Suprapubic skin (tissue), 4 donors: ENCODE data around the gene KCNA5.

Experiments used
- EP300 ChIP-seq: sonication (generic); formaldehyde crosslinking; IDR thresholded peaks from one replicate; pipeline ENCODE4 v1.6.1; 2017; ENCODE audit warnings: antibody characterized with exemption
- POLR2A ChIP-seq, 2 donors: fragments of 450-650 bp; IDR thresholded peaks; one replicate each; pipeline ENCODE4 v1.6.1; 2017; ENCODE audit warnings: antibody characterized with exemption in 2 of 2, mild to moderate bottlenecking in 2 of 2, moderate library complexity in 2 of 2
- POLR2AphosphoS5 ChIP-seq, 3 donors: sonication (generic); formaldehyde crosslinking; IDR thresholded peaks; one replicate each; pipeline ENCODE4 v1.6.1; 2017; ENCODE audit warnings: antibody characterized with exemption in 3 of 3
- TF ChIP-seq, protein P1 (sequence below), 2 donors: fragments of 200-600 bp in 1 of 2; fragments of 450-650 bp in 1 of 2; sonication (generic) in 1 of 2; IDR thresholded peaks; one replicate each; pipeline ENCODE4 v1.5.1; 2016 to 2019; ENCODE audit warnings: antibody characterized with exemption in 2 of 2, mild to moderate bottlenecking in 1 of 2, moderate library complexity in 1 of 2

DNA sequence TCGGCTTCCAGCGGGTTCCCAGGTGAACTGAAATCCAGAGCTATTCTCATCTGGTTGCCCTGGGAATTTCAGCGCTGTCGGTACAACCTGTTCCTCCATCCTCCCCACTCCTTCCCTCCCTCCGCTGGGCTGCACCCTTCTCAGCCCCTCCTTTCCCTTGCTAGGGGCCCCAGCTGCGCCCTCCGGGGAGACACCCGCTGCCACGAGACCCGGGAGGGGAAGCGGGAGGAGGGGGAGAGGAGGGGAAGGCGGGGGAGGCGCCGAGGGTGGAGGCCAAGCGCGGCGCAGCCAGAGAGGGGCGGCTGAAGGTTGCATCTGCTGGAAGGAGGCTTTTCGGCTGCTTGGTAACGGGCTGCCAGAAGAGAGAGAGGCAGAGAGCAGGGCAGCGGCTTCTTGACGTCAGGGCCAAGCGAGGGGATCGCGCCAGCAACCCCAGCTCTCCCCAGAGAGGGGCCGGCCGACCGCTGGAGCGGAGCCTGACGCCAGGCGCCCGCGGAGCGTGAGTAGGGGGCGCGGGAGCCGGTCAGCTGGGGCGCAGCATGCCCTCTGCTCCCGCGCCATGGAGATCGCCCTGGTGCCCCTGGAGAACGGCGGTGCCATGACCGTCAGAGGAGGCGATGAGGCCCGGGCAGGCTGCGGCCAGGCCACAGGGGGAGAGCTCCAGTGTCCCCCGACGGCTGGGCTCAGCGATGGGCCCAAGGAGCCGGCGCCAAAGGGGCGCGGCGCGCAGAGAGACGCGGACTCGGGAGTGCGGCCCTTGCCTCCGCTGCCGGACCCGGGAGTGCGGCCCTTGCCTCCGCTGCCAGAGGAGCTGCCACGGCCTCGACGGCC, at the start of gene KCNA5:
- TF ChIP-seq, protein P1, sequence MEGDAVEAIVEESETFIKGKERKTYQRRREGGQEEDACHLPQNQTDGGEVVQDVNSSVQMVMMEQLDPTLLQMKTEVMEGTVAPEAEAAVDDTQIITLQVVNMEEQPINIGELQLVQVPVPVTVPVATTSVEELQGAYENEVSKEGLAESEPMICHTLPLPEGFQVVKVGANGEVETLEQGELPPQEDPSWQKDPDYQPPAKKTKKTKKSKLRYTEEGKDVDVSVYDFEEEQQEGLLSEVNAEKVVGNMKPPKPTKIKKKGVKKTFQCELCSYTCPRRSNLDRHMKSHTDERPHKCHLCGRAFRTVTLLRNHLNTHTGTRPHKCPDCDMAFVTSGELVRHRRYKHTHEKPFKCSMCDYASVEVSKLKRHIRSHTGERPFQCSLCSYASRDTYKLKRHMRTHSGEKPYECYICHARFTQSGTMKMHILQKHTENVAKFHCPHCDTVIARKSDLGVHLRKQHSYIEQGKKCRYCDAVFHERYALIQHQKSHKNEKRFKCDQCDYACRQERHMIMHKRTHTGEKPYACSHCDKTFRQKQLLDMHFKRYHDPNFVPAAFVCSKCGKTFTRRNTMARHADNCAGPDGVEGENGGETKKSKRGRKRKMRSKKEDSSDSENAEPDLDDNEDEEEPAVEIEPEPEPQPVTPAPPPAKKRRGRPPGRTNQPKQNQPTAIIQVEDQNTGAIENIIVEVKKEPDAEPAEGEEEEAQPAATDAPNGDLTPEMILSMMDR (IDR thresholded peaks at IDR 0.05), result no peak
- no peak for TF ChIP-seq EP300
- TF ChIP-seq POLR2AphosphoS5 (IDR thresholded peaks at IDR 0.05), result no peak
- no peak for TF ChIP-seq POLR2A (IDR thresholded peaks at IDR 0.05)
